ENCODE results near the gene DDX1.

The DDX1 gene

DNA sequence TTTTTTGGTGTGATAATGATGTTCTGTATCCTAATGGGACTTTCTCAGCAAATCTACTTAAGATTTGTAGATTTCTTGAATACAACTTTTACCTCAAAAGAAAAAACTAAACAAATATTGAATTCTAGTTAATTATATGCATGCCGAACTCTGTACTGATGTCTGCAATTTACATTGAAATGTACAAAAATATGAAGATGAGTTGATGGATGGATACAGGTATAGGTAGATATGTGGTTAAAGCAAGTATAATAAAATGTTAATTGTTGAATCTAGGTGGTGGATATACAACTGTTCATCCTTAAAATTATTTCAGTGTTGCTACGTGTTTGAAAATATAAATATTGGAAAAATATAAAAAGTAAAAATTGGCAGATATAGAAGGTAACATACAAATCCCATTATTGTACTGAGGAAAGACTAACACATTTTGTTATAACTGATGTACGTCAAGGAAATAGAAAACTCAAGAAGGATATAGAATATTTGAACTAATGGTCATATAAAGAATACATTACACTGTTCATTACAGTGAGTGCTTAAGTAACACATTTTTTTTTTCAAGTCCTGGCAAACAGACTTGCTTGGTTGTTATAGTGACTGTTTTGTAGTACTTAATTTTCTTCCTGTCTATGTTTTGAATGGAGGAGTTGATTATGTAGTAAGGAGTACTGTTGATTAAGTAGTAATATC is 33.8 kb downstream of the DDX1 start:
- FAIRE-seq (no peak), DNase-seq (ENCODE audit: insufficient read length, low spot score) (no peak)
- no peak for TF ChIP-seq TAF1 (IDR thresholded peaks at IDR 0.05; ENCODE audit: low read depth, low read length)
- TF ChIP-seq PAX5 (IDR thresholded peaks at IDR 0.05; ENCODE audit: insufficient read depth, low read length, severe bottlenecking) = no peak
- TF ChIP-seq POU2F2 (IDR thresholded peaks at IDR 0.05; ENCODE audit: low read depth, low read length) = no peak
- no peak for TF ChIP-seq POLR2AphosphoS5 (IDR thresholded peaks at IDR 0.05; ENCODE audit: low read depth, low read length)
- TF ChIP-seq SPI1 (IDR thresholded peaks at IDR 0.05; ENCODE audit: low read depth, low read length) = no peak
- no peak for TF ChIP-seq POLR2A (IDR thresholded peaks at IDR 0.05; ENCODE audit: low read depth, low read length)

DNA sequence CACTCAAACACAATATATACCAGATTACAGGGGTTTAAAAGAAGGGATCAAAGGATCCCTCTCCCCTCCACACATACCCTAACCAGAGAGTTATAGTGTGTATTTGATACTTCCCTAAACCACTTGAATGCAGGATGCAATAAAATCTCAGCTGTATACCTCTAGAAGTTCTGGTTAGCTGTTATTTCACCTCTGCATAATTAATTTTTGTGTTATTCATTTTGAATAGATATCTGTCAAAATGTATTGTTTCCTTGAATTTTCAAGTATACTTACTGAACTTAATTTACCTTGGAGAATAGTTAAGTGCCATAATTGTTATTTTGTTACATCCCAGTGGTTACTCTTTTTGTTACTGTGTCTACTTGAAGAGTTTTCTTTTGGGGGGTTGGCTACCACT is 34.5 kb downstream of the DDX1 start:
- FAIRE-seq (no peak), DNase-seq (ENCODE audit: insufficient read length, low spot score) (no peak)
- no peak for TF ChIP-seq POLR2AphosphoS5 (IDR thresholded peaks at IDR 0.05; ENCODE audit: low read depth, low read length)
- TF ChIP-seq PAX5 (IDR thresholded peaks at IDR 0.05; ENCODE audit: insufficient read depth, low read length, severe bottlenecking) = no peak

DNA sequence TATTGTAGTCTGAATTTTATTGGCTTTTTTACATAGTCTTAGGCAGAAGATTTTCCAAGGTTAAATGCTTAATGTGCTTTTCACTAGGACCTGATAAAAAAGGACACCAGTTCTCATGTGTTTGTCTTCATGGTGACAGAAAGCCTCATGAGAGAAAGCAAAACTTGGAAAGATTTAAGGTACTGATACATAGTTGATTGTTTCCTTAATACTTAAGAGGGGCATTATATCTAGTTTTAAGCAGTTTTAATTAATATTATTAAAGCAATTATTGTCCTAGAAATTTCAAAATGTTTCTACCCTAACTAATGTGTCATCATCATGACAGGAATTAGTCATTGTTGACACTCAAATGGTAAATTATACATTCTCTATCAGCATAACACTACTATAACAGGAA is 35.3 kb downstream of the DDX1 start:
- FAIRE-seq = no peak
- TF ChIP-seq TAF1 (IDR thresholded peaks at IDR 0.05; ENCODE audit: low read depth, low read length) = no peak
- DNase-seq (ENCODE audit: insufficient read length, low spot score) = no peak

DNA sequence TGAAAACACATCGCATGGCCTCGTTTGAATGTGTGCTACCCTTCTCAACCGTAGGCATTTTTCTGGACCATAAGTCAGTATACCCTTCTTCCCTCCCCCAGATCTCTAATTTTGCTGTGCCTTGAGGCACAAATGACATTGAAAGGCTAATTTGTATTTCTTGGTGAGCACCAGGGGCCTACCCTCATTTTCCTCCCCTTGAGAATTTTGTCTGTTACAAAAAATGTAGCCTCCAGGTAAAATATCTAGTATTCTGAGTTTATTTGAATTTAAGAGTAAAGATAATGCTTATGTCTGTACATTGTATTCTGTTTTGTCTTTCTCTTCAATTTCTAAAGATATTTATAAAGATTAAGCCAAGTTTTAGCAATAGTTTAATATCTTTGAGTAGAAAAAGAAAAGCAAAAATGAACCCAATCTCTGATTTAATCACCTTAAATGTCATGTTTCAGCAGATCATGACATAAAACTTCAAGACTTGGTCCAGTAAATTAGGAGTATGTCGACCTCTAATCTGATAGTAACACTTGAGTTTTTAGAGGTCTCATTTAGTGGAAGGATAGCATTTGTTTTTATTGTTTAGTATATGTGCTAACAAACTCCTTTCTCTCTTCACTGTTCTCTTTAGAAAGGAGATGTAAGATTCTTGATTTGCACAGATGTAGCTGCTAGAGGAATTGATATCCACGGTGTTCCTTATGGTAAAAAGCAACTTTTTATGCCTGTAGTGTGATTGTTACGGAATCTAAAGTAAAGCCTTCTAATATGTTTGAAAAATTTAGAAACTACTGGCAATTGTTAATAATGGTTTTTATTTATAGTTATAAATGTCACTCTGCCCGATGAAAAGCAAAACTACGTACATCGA is 36.4 kb downstream of the DDX1 start:
- TF ChIP-seq SPI1 (IDR thresholded peaks at IDR 0.05; ENCODE audit: low read depth, low read length) = no peak
- TF ChIP-seq POLR2AphosphoS5 (IDR thresholded peaks at IDR 0.05; ENCODE audit: low read depth, low read length) = no peak
- no peak for TF ChIP-seq PAX5 (IDR thresholded peaks at IDR 0.05; ENCODE audit: insufficient read depth, low read length, severe bottlenecking)
- no peak for TF ChIP-seq TAF1 (IDR thresholded peaks at IDR 0.05; ENCODE audit: low read depth, low read length)
- no peak for TF ChIP-seq POLR2A (IDR thresholded peaks at IDR 0.05; ENCODE audit: low read depth, low read length)
- TF ChIP-seq POU2F2 (IDR thresholded peaks at IDR 0.05; ENCODE audit: low read depth, low read length) = no peak
- FAIRE-seq = no peak
- no peak for DNase-seq (ENCODE audit: insufficient read length, low spot score)

DNA sequence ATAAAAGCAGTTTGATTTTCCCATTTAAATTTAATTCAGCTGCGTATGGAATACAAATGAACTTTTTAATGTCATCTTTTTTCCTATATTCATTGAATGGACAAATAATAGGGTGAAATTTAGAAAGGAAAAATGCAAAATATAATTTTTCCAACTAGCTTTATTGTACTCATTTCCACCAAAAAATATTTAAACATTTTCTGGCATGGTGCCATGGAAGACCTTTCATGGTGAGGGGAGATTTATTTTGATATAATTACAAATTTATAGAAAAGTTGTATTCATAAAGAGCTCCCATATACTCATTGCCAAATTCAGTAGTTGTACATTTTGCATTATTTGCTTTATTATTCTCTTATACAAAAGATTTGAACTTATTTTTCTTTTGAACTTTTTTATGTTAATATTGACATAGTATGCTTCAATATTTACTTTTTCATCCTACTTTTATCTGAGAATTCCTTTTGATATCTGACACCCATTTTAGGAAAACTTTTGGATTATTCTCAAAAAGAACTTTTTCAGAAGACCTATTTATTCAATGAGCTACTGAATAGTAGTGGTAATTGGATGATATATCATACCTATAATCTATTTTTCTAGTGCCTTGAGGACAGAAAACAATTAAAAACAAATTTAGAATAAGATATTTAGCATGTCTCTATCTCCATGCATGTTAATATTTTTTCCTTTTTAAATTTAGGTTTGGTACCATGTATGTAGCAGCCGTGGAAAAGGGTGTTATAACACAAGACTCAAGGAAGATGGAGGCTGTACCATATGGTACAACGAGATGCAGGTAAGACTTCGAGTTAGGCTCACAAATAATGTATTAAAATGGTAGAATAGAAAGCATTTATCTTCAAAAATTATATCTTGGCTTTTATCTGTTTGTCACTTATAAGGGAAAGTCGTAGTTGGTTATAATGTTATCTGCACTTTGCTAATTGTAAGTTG is 37.5 kb downstream of the DDX1 start:
- no peak for TF ChIP-seq POLR2A (IDR thresholded peaks at IDR 0.05; ENCODE audit: low read depth, low read length)
- no peak for TF ChIP-seq TAF1 (IDR thresholded peaks at IDR 0.05; ENCODE audit: low read depth, low read length)
- TF ChIP-seq SPI1 (IDR thresholded peaks at IDR 0.05; ENCODE audit: low read depth, low read length) = no peak
- no peak for TF ChIP-seq PAX5 (IDR thresholded peaks at IDR 0.05; ENCODE audit: insufficient read depth, low read length, severe bottlenecking)
- DNase-seq (ENCODE audit: insufficient read length, low spot score) (no peak), FAIRE-seq (no peak)

DNA sequence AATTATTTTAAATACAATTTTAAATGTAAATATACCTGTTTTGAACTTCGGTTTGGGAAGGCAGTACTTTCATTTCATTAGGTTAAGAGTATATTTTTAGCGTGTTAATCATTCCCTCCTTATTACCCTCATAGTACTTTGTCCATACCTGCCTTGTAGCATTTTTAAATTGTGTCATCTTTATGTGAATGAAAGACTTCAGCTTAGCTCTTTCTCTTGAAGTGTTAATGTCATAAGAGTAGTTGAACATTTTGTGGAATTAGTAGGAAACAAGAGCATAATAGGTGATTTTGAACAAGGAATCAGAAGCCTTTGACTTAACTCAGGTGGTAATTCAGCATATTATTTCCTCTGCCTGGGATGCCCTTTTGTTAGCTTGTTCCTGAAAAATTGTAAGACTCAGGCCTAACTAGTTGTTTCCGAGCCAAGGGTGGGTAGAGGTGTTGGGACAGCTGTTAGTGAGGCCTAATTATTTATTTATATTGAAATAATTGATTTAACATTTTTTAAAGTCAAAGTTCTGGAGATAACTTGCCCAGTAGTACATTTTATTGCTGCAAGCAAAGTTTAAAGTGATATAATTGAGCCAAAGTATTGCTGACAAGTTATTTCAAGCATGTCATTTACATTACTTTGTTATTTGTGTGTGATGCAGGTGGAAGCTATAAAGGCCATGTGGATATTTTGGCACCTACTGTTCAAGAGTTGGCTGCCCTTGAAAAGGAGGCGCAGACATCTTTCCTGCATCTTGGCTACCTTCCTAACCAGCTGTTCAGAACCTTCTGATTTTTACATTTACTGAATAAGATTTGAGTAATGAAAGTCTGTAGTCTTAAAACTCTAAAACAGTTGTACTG is 38.7 kb downstream of the DDX1 start:
- DNase-seq (ENCODE audit: insufficient read length, low spot score) (no peak), FAIRE-seq (no peak)
- no peak for TF ChIP-seq POLR2AphosphoS5 (IDR thresholded peaks at IDR 0.05; ENCODE audit: low read depth, low read length)
- TF ChIP-seq POLR2A (IDR thresholded peaks at IDR 0.05; ENCODE audit: low read depth, low read length) = no peak
- no peak for TF ChIP-seq TAF1 (IDR thresholded peaks at IDR 0.05; ENCODE audit: low read depth, low read length)
- no peak for TF ChIP-seq PAX5 (IDR thresholded peaks at IDR 0.05; ENCODE audit: insufficient read depth, low read length, severe bottlenecking)
- no peak for TF ChIP-seq POU2F2 (IDR thresholded peaks at IDR 0.05; ENCODE audit: low read depth, low read length)
- no peak for TF ChIP-seq SPI1 (IDR thresholded peaks at IDR 0.05; ENCODE audit: low read depth, low read length)

DNA sequence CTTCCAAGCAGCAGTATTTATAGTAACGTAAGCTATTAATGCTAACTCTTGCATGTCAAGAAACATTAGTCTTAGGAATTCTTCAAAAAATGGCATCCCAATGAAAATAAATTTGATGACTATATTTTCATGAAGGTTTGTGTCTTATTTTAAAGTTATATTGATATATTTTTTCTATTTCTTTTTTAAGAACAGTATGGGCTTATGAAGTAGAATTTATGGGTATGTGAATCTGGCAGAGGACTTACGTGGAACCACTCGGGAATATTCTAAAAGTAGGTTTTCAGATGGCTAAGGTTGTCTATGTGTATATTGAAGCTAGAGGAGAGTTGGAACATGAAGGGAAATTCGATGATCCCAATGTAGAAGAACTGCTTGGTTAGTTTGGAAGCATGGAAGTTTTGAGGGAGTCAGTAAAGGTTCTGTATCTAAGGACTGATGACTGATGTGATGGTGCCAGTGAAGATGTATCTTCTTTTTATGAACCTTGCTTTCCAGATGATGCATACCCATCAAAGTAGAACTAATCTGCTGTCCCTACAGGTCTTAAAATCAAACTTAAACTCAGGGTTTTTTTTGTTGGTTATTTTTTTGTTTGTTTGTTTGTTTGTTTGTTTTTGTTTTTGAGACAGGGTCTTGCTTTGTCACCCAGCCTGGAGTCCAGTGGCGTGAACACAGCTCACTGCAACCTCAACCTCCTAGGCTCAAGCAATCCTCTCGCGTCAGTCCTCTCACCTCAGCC is 39.5 kb downstream of the DDX1 start:
- no peak for FAIRE-seq
- DNase-seq (ENCODE audit: insufficient read length, low spot score) = no peak
- TF ChIP-seq TAF1 (IDR thresholded peaks at IDR 0.05; ENCODE audit: low read depth, low read length) (no peak), SPI1 (IDR thresholded peaks at IDR 0.05; ENCODE audit: low read depth, low read length) (no peak), POLR2A (IDR thresholded peaks at IDR 0.05; ENCODE audit: low read depth, low read length) (no peak), PAX5 (IDR thresholded peaks at IDR 0.05; ENCODE audit: insufficient read depth, low read length, severe bottlenecking) (no peak), POU2F2 (IDR thresholded peaks at IDR 0.05; ENCODE audit: low read depth, low read length) (no peak), POLR2AphosphoS5 (IDR thresholded peaks at IDR 0.05; ENCODE audit: low read depth, low read length) (no peak)

DNA sequence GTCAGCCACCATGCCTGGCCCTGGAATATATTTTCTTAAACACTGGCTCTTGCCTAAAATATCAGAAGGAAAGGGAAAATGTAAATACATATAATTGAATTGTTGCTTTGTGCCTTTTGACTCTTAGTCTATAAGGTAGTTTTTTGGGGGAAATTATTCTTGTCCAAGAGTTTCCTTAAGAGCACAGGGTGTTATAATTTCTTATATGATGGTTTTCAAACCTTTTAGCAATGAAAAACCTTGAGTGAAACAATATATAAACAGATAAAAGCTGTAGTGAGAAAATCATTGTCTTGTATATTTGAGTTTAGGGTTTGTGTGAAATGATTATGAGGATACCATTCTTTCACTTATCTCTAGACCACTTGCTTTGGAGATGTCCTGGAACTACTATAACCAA is 40.2 kb downstream of the DDX1 start:
- FAIRE-seq (no peak), DNase-seq (ENCODE audit: insufficient read length, low spot score) (no peak)
- TF ChIP-seq SPI1 (IDR thresholded peaks at IDR 0.05; ENCODE audit: low read depth, low read length) = no peak
- no peak for TF ChIP-seq PAX5 (IDR thresholded peaks at IDR 0.05; ENCODE audit: insufficient read depth, low read length, severe bottlenecking)
- no peak for TF ChIP-seq POU2F2 (IDR thresholded peaks at IDR 0.05; ENCODE audit: low read depth, low read length)
- no peak for TF ChIP-seq POLR2A (IDR thresholded peaks at IDR 0.05; ENCODE audit: low read depth, low read length)
- no peak for TF ChIP-seq TAF1 (IDR thresholded peaks at IDR 0.05; ENCODE audit: low read depth, low read length)
- no peak for TF ChIP-seq POLR2AphosphoS5 (IDR thresholded peaks at IDR 0.05; ENCODE audit: low read depth, low read length)
